ENCODE results near the gene PUDP.
A peak's percentile ranks its signal among the peaks of the same experiment; 100 is the strongest.

PUDP gene

DNA sequence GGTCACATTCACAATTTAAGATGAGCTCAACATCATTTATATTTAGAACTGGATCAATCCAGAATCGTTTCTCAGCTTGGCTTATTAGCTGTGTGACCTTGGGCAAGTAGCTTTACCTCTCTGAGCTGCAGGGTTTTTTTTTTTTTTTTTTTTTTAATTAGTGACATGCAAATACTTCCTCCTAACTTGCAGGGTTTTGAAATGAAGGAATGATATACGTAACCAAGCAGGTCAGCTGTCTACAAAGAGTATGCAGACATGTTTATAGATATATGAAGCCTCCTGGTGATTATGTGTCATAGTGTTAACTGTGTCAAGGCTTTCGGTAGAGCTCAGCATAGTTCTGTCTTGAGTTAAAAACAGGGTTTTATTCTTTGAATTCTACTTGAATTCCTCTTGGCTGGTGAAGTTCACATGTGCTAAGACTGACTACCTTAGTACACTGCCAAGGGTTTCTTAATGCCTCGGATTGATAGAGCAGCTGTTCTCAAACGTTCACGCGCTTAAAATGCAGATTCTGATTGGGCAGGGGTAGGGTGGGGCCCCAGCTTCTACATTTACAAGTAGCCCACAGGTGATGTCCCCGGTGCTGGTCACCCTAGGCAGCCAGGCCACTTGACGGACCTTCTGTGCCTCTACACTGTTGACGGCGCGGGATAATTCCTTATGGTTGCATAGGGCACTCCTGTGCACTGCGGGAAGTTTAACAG, 1.1 kb downstream of the PUDP start:
- DNase-seq (ENCODE audit: low read depth in 3 of 3): no peak

DNA sequence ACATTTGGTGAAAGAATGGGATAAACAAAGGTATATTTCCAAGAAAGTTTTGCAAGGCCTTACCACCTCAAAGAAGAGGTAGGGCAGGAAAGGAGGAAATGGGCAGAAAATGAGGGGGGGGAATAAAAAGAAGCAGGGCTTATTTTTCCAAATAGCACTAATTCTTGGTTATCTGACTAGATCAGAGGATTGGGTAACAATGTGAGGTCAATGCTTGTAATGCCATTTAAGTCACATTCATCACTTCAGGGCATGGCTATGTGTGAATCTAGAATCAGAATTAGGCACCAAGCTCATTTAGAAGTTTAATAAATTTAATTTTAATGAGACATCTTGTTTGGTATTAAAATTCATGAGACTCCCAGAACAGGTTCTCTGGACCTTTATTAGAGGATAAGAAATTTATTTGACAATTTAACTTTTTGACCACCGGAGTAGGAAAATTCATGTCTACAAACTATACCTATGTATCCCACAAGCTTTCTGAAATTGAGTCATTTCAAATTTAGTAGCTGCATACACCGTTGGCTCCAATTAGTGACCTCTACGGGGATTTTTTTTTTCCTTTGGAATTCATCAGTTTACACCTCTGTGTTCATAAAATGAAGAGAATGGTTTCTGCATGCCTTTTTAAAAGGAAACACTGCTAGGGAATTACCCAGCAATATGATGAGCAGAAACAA, 1.8 kb downstream of the PUDP start:
- DNase-seq (ENCODE audit: low read depth in 3 of 3): no peak

DNA sequence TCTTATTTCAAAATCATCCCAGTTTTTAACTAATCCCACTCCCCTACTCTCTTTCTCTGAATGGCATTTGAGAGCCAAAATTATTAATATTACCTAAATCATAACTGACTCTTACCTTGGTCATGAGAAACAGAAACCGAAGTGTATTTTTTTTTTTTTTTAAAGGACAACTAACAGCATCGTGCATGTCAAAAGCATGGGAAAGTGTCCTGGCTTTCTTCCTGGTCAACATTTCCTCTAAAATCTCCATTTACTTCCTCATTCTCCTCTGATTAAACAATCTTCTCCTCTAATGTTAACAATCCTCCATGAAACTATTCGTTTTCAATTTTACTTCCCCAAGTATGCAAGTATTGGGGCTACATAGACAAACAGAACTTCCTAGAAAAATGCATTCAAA, 2.5 kb downstream of the PUDP start:
- no peak for DNase-seq (ENCODE audit: low read depth in 3 of 3)

DNA sequence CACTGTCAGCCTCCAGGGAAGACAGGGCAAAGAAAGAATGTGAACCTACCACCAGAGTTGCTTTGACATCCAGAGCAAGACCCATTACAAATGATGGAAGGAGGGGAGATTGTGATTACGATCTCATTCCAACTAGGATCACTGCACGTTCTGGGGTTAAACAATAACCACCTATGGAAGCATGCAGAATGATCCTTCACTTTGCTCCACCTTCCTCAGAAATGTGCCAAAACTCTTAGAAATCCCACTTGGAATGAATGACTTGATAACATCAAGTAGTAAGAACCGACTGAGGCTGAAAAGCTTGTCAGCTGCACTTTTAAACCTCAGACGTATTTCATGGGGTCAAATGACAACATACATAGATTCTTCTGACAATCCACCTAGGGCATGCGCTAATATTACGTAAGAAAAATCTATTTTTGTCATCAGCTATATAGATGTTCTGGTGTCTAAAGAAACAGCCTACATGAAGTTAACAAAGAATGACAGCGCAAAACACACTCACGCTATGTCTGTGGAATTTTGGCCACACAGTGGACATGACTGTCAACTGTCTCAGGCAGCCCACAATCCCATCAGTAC, 3.9 kb downstream of the PUDP start:
- no peak for DNase-seq (ENCODE audit: low read depth in 3 of 3)

DNA sequence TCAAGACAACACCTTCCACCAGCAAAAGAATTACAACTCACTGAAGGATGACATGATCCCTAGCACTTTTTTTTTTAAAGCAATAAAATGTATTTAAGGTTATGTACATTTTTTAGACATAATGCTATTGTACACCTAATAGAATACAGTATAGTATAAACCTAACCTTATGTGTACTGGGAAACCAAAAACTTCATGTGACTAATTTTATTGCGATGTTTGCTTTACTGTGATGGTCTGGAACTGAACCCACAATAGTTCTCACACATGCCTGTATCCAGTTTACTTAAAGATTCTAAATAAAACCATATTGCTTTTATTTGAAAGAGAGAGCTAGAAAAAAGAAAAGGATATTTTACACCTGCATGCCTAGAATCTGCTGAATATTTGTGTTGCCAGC, 4.9 kb downstream of the PUDP start:
- DNase-seq (ENCODE audit: low read depth in 3 of 3): no peak

DNA sequence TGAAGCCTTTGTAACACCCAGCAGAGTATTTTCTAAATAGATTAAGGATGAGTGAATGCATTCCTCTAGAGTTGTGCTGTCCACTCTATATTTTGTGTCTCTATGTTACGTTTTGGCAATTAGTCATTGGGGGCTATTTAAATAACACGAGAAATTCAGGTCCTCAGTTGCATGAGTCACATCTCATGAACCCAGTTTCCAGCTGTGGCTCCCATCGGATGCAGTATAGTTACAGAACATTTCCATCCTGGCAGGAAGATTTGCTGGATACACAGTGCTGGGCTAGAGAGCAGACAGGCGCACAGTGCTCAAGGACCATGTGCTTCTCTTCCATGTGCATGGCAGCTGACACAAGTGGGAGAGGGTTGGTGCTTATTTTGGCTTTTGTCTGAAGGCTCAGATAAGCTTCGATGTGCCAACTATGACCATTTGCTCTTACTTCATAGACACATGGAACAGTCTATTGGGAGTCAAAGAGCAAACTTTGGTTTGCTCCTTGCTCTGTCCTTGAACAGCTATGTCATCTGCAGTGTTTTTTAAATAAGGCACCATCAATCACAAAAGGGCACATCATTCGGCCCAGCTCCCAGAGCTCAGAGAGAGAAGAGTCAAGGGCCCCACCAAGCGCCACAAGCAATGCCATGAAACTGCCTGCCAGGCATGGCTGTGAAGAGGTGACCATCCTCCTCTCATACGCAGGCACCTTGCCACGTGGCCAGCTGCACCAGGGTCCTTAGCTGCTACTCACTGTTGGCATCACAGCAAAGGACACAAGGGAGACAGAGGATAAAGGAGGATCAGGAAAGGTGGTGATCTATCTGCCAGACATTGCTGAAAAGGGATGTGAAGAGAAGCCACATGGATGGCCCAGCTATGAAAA, 8.5 kb downstream of the PUDP start:
- DNase-seq (ENCODE audit: low read depth in 3 of 3): no peak

DNA sequence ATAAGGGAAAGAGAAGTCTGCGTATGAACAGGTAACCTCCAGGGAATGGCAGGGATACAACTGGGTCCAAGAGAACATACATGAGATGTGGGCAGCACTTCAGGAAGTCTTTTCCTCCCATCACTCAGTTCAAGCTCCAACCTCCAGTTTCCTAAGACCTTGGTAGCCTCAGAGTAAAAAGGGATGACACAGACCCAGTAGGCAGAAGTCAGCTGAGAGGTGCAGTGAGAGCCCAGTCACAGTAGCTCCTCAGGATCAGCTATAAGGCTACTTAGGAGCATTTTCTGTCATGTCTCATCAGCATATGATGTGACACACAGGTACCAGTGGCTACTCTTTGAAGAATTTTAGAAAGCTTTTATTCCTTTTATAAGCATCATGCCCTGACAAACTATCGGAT, 13.0 kb downstream of the PUDP start:
- DNase-seq (ENCODE audit: low read depth in 3 of 3): no peak

DNA sequence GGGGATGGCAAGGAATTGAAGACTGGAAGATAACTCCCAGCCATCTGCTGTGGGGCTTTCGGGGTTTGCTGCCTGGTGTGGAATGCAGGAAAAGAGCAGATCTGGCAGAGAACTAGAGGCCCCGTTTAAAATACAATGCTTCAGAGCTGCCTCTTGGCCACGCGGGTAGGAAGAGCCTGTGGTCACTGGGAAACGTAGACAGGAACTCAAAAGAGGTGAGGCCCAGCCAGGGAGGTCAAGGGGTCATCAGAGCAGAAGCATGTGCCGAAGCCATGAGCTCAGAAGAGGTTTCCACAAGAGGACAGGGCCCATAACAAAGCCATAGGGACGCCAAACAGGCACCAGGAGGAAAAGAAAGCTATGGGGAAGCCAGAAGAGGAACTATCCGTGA, 14.9 kb downstream of the PUDP start:
- DNase-seq (ENCODE audit: low read depth in 3 of 3): no peak

DNA sequence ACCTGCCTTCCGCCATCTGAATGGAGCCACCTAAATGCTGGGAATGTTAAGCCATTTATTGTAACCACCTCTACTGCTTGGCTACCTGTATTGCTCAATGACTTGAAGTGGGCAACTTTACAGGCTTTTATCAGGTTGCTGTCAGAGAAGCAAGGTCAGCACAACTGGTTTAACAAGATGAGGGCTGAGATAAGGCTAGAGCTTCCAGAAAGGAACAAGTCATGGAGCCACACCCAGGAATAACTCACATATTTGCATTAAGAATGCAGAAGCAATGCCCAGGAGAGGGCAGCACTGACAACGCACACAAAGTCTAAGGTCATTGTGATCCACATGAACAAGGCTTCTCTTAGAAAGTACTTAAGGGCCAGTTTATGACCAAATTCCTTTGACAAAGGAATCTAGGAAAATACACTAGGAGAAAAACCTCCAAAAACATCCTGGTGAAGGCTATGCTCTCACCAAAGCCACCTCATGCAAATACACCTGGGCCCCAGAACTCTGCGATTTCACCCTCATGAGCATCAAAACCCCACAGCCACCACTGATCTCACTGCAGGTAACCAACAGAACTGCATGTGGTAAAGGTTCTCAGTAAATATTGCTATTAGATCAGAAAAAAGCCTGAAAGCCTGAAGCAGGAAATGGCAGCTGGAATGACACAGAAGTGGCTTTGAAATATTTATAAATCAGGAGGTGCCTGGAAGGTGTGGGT, 15.5 kb downstream of the PUDP start:
- peak in 1 of 3 experiments; percentile 0 for DNase-seq (ENCODE audit: low read depth in 3 of 3)

DNA sequence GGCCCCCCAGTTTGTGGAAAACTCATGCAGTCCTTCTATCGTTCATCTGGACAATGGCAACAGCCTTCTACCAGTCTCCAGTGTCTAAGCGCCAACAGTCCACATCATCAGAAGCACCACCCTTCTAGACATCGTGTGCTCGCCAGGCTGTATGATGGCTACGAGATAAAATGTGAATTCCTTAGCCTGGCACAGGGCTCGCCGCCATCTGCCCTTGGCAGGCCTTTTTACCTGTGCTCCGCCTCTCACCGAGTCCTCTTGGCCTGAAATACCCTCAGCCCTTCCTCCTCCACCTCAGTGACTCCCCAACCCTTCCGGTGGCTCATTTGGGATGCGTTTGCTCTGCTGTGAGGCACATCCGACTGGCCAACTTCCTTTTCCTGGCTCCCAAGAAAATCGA, 16.3 kb downstream of the PUDP start:
- DNase-seq (ENCODE audit: low read depth in 3 of 3): no peak

DNA sequence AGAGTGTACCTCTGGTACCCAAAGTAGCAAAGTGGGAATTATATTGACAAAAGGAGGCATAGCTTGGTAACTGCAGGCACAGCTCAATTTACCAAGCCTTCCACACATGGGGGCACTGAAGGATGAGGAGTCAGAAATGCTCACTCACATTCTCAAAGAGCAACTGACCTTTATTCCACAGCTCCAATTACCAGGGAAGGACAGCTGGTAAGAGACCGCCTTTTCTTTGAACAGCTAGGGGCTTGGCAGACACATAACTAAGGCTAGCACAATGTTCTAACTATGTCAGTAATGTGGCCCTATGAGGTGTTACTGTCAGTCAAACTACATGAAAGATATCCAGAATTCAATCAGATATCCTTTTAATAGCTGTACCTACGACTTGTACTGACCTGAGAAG, 20.9 kb downstream of the PUDP start:
- DNase-seq (ENCODE audit: low read depth in 3 of 3): no peak

DNA sequence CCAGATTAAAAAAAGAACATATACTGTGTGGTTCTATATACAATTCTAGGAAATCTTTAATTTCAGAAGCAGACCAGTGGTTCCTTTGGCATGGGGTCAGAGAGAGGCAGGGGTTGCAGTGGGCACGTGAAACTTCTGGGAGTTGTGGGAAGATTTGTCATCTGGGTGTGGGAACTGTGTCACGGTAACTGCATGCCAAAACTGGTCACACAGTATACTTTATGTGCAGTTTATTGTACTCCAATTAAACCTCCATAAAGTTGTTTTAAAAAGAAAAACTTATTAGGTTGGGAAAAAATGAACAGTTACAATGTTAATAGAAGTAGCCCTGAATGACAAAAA, 27.1 kb downstream of the PUDP start:
- DNase-seq (ENCODE audit: low read depth in 3 of 3): no peak

DNA sequence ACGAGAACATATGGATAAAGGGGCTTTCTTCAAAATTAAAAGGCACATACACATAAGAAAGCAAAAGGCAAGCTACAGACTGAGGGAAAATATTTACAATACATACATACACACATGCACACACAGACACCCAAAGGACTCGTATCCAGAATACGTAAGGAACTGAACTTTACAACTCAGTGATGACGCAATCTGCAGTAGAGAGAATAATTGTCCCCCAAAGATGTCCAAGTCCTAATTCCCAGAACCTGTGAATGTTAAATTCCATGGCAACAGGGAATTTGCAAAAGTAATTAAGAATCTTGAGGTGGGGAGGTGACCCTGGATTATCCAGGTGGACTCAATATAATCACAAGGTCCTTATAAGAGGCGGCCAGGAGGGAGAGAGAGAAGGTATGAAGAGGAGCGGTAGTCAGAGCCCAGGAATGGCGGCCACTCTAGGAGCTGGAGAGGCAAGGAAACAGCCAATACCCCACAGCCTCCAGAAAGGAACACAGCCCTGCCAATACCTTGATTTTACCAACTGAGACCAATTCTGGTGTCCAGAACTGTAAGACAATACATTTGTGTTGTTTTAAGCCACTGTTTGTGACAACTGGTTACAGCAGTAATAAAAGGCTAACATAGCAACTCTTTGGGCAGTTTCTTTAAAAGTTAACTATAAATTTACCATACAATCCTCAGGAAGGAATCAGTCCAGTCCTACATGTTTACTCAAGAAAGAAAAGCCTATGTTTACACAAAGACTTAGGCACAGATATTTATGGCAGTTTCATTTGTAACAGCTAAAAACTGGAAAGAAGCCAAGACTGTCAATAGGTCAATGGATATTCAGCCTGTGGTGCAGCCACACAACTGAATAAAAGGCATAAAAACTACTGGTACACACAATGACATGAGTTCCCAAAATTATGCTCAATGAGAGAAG, 27.7 kb downstream of the PUDP start:
- DNase-seq (ENCODE audit: low read depth in 3 of 3): no peak

DNA sequence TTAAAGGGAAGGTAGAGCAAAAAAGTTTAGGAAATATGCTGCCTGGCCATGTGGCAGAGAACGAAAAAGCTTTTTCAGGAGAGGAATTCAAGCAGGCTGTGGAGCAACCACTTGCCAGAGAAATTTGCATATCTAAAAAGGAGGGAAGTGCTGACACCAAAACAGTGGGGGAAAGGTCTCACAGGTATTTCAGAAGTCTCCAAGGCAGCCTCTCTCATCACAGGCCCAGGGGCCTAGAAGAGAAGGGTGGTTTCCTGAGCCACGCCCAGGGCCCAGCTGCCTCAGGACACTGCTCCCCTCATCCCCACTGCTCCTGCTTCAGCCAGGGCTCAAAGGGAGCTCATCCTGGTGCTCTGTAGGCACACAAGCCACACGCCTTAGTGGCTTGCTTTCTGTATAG, 30.4 kb downstream of the PUDP start:
- no peak for DNase-seq (ENCODE audit: low read depth in 3 of 3)

DNA sequence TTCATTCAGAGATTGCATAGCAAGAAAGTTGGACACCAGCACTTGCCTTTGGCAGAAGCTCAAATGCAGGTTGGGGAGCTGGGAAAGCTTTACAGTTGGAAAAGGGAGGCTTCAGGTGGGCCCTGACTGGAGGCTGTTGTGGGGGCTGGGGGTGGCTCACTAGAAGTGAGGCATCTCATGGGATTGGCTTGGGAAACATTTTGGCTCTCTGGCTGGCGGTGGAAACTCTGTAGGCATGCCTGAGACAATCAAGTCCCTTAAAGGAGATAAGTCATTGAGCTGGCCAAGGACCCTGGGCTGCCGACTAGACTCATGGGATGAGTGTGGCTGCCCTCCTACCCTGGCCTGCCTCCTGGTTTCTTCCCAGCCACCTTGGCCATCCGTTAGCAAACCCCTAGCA, 31.9 kb downstream of the PUDP start:
- DNase-seq (ENCODE audit: low read depth in 3 of 3): no peak

DNA sequence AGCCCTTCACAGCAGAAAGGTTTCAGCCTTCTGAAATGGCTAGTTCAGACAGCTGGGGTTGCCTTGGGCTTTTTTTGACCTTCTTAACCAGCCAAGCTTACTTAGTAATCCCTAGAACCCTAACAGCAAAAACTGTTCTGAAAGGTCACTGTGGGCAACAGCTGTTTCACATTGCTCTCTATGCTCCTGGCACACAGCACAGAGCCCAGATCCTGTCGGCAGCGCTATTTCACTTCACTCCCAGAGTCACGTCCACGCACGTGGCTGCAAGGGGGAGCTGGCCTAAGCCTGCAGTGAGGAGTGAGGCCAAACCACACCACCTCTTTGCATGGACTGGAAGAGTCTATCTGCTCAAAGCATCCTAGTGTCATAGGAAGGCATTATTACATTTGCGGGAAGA, 32.4 kb downstream of the PUDP start:
- no peak for DNase-seq (ENCODE audit: low read depth in 3 of 3)

DNA sequence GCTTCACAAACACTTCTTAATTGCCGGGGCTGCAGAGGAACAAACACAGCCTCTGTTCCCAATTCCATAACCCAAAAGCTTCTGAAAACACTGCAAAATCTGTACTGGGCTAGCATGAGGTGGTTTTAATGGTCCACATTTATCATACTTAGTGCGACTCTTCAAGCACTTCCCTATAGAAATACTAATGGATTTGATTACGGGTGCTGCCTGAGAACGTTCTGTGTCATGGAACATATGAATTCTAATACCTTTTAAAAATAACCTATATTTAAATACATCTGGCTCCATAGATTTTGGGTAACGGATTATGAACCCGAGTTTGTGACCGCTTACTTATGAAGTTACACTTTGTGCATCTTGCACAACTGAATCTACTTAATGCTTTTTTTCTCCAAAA, 35.9 kb downstream of the PUDP start:
- no peak for DNase-seq (ENCODE audit: low read depth in 3 of 3)

DNA sequence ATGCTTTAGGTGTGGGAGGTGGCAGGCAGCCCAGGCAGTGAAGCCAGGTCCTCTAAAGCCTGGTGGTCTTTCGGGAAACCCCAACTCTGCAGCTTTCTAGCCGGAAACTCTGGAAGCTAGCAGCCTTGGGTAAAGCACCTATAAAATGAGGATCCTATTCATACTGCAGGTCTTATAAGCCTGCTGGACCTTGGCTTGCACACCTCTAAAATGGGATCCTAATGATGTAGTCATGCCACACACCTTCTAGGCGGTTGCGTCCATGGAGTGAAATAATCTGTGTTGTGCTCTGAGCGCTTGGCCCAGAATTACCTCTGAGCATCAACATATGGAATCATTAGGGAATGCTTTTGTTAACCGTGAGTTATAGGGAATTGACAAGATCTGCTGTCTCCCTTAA, 36.4 kb downstream of the PUDP start:
- no peak for DNase-seq (ENCODE audit: low read depth in 3 of 3)

DNA sequence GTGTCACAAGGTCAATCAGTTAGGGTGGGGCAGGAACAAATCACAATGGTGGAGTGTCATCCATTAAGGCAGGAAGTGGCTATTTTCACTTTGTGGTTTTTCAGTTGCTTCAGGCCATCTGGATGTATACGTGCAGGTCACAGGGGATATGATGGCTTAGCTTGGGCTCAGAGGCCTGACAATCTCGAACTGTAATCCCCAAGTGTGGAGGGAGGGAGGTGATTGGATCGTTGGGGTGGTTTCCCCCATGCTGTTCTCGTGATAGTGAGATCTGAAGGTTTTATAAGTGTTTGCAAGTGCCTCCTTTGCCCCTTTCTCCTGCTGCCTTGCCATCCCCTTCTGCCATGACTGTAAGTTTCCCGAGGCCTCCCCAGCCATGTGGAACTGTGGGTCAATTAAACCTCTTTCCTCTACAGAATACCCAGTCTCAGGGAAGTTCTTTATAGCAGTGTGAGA, 37.1 kb downstream of the PUDP start:
- no peak for DNase-seq (ENCODE audit: low read depth in 3 of 3)
